GM06990 (cell line): Measurements from ENCODE around the gene GRPEL2.

ENCODE experiments used
- DNase-seq: peaks from one replicate; pipeline ENCODE4 v3.0.0-alpha.2; 2011; ENCODE audit not compliant: insufficient read length; ENCODE audit errors: extremely low read depth
- H3K27me3 ChIP-seq: replicated peaks from 2 replicates; pipeline ENCODE4 v1.6.0; 2011; ENCODE audit warnings: low read length; ENCODE audit not compliant: control insufficient read depth, insufficient read depth
- H3K36me3 ChIP-seq: 2 replicates; pipeline ENCODE4 v1.5.1; 2011; ENCODE audit warnings: low read length; ENCODE audit not compliant: control insufficient read depth, insufficient read depth
- H3K4me3 ChIP-seq: replicated peaks from 2 replicates; pipeline ENCODE4 v1.5.1; 2011; ENCODE audit warnings: low read depth, mild to moderate bottlenecking, control low read depth, low read length
- TF ChIP-seq, protein P1 (sequence below): IDR thresholded peaks from 2 replicates; pipeline ENCODE4 v1.5.1; 2011; ENCODE audit warnings: low read length, control low read depth, mild to moderate bottlenecking, inconsistent platforms; ENCODE audit not compliant: insufficient read depth, poor library complexity, severe bottlenecking

GRPEL2 gene

DNA sequence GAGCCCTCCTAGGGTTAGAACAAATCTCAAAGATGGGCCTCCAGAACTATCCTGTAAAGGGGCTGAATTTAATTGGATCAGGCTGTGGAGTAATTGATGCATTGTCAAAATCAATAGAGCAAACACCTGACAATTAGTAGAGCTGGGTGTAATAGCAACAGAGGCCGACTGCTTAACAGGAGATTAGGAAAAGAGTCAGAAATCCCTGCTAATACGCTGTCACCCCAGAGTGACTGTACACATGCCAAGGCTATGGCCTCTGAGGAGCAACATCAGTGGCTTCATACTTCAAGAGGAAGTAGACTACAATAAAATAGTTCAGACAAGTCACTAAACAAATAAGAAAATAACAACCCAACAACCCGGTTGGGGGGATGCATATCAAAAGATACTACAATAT, 18.7 kb upstream of the GRPEL2 start:
- Histone ChIP-seq H3K4me3 (no peak overlapping the region), H3K27me3 (no peaks in the 10 kb centered on the region), H3K36me3 (no peaks in the 10 kb centered on the region)
- TF ChIP-seq, protein P1, sequence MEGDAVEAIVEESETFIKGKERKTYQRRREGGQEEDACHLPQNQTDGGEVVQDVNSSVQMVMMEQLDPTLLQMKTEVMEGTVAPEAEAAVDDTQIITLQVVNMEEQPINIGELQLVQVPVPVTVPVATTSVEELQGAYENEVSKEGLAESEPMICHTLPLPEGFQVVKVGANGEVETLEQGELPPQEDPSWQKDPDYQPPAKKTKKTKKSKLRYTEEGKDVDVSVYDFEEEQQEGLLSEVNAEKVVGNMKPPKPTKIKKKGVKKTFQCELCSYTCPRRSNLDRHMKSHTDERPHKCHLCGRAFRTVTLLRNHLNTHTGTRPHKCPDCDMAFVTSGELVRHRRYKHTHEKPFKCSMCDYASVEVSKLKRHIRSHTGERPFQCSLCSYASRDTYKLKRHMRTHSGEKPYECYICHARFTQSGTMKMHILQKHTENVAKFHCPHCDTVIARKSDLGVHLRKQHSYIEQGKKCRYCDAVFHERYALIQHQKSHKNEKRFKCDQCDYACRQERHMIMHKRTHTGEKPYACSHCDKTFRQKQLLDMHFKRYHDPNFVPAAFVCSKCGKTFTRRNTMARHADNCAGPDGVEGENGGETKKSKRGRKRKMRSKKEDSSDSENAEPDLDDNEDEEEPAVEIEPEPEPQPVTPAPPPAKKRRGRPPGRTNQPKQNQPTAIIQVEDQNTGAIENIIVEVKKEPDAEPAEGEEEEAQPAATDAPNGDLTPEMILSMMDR: no peak
- no peak for DNase-seq

DNA sequence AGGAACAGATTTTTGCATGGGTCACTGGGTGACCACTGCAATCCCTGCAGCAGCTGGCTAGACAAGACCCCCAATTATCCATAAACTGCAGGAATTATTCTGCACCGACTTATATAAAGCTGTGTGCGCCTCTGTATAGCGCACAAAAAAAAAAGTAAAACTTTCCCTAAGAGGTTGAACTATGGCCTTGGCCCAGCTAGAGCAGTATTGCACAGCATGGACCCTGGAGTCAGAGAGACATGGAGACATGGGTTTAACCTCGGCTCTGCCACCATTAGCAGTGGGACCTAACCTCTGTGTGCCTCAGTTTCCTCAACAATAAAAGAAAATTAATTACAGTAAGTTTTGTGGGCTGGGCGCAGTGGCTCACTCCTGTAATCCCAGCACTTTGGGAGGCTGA, 17.1 kb upstream of the GRPEL2 start:
- Histone ChIP-seq H3K36me3 (no peaks in the 10 kb centered on the region), H3K4me3 (no peak overlapping the region), H3K27me3 (no peaks in the 10 kb centered on the region)
- no peak for DNase-seq
- TF ChIP-seq, protein P1: no peak

DNA sequence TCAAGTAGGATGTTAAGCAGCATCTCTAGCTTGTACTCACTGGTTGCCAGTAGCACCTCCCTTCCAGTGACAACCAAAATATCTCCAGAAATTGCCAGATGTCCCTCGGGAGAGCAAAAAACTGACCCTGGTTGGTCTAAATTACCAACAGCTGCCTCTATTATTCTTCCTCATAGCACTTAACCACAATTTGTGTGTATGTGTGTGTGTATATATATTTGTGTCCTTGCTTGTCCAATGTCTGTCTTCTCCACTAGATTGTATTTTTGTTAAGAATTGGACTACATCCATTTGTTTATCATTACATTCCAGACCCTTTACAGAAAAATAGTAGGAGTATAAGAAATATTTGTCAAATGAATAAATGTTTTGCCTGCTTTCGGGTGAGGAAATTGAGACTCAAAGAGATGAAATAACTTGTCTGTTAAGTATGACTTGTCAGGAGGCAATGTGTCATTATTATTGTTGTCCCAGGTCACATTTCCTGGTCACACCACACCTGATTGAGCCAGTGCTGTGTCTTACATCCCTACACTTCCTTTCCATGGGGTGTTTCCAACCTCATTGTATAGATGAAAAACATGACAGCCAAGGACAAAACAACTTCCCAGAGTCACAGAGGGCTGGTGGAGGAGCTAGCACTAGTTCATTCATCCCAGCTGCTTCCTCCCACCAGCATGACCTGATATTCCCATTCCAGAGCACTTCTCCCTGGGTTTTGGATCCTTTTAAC, 11.4 kb upstream of the GRPEL2 start:
- TF ChIP-seq, protein P1: no peak
- no peak overlapping the region for H3K4me3 ChIP-seq
- no peaks in the 10 kb centered on the region for H3K27me3 ChIP-seq
- no peak for DNase-seq
- no peaks in the 10 kb centered on the region for H3K36me3 ChIP-seq

DNA sequence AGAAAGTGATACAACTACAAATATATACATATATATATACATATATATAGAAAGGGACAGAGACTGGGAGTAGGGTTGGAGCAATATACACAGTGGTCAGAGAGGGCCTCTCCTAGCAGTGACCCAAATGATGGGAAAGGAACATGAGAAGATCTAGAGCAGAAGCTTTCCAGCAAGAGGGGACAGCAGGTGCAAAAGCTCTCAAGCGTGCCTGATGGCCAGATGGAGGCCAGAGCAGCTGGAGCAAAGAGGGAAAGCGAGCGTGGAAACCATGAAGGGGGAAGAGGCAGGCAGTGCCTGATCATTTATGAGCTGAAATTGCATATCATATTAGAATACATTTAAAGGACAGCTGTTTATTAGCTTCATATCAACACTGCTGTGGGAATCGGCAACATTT, 7.6 kb upstream of the GRPEL2 start:
- DNase-seq: no peak
- TF ChIP-seq, protein P1: no peak
- H3K36me3 ChIP-seq: no peaks in the 10 kb centered on the region

DNA sequence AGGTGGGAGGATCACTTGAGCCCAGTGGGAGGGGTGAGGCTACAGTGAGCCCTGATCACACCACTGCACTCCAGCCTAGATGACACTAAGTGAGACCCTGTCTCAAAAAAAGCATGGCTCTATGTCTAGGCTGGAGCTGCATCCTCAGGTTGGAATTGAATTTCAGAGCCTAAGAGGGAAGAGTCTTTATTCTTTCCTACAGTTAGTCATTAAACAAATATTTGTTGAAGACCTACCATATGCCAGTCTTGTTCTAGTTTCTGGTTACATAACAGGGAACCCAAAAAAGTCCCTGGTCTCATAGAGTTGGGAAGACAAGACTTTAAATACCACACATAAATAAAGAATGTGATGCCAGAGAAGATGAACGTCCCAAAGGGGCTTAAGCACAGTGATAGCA, 6.9 kb upstream of the GRPEL2 start:
- Histone ChIP-seq H3K4me3 (no peak overlapping the region), H3K36me3 (no peaks in the 10 kb centered on the region), H3K27me3 (no peaks in the 10 kb centered on the region)
- no peak for DNase-seq
- TF ChIP-seq, protein P1: no peak

More for the DNA sequence above, 7.6 kb upstream of the GRPEL2 start:
- Histone ChIP-seq H3K4me3 (no peak overlapping the region), H3K27me3 (no peaks in the 10 kb centered on the region)

DNA sequence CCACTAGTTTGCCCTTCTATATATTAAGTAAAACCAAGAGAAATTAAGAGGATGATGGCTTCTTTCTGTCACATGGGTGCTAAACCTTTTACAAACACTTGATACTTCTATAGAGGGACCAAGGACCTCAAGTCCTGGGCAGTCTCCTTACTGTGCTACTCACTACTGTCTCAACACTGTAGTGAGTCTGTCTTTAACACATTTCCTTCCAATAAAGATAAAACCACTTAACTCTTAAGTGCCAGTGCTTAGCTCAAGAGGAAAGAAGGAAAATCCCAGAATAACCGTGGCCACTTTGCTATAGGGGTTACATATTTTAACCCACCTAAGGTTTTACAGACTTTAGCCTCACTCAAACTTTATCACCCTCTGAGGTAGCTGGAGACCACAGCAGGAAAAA, 4.4 kb upstream of the GRPEL2 start:
- DNase-seq: no peak
- TF ChIP-seq, protein P1: no peak

More for the DNA sequence above, 4.4 kb upstream of the GRPEL2 start:
- Histone ChIP-seq H3K36me3 (no peaks in the 10 kb centered on the region), H3K27me3 (no peaks in the 10 kb centered on the region), H3K4me3 (no peak overlapping the region)
